Measurements from ENCODE around the gene TSPAN3. TPM values are rescaled to one million over a fixed set of nuclear protein-coding genes. Genes with fewer than 3 reads are reported as not detected.

The TSPAN3 gene
- total and polyA plus RNA-seq, 2 donors (not counting 1 experiment from before 2014, with no cell fraction given), result 109 to 130 TPM

GRCh38 chr15:77091097-77091496, 20.2 kb upstream of the TSPAN3 start:
- CTCF ChIA-PET, result no interaction called here
- Histone ChIP-seq H3K4me3 (ENCODE audit: control extremely low read depth in 1 of 5, extremely low read depth in 1 of 5, insufficient read depth in 1 of 5, low read depth in 2 of 5, low read length in 4 of 5) (no peak overlapping the region), H3K36me3 (replicated peaks in 1 of 2; ENCODE audit: control extremely low read depth in 1 of 2, control insufficient read depth in 1 of 2, extremely low read depth in 1 of 2, insufficient read depth in 2 of 2, low read length in 1 of 2) (no peaks in the 10 kb centered on the region), H3K27me3 (replicated peaks in 1 of 4; ENCODE audit: control extremely low read depth in 1 of 4, control insufficient read depth in 3 of 4, insufficient read depth in 4 of 4, low read length in 3 of 4) (no peaks in the 10 kb centered on the region), H3K79me2 (ENCODE audit: control insufficient read depth, insufficient read depth, low read length) (no peaks in the 10 kb centered on the region), H4K20me1 (ENCODE audit: control insufficient read depth, insufficient read depth, low read length, poor library complexity, severe bottlenecking) (no peaks in the 10 kb centered on the region), H3K4me2 (replicated peaks; ENCODE audit: low read depth, low read length, poor library complexity, severe bottlenecking) (no peak overlapping the region), H3K9me3 (ENCODE audit: control extremely low read depth in 1 of 3, control insufficient read depth in 2 of 3, insufficient read depth in 1 of 3, low read length in 2 of 3) (no peaks in the 10 kb centered on the region), H3K4me1 (ENCODE audit: control insufficient read depth in 2 of 2, insufficient read depth in 2 of 2, low read length in 2 of 2) (peaks cover 4 to 8% of the 10 kb centered on the region in 2 donors), H2AFZ (ENCODE audit: insufficient read depth, low read depth, low read length, poor library complexity, severe bottlenecking) (no peak overlapping the region), H3K27ac (ENCODE audit: low read length in 2 of 2) (no peak overlapping the region), H3K9ac (ENCODE audit: low read length) (no peak overlapping the region)
- 100% methylated on average over 2 of the region's 2 CpGs for WGBS (ENCODE audit: insufficient coverage)
- TF ChIP-seq EZH2 (IDR thresholded peaks at IDR 0.05; ENCODE audit: borderline replicate concordance, insufficient read depth, low read depth, low read length, poor library complexity, severe bottlenecking) (no peak), CTCF (IDR thresholded peaks at IDR 0.05) (no peak)
- ATAC-seq (ENCODE audit: low read depth) (no peak), DNase-seq (no peak)
- no peaks in the 10 kb centered on the region for H3K27me3 Mint-ChIP-seq
- no peak overlapping the region for H3K4me3 Mint-ChIP-seq
- no peaks in the 10 kb centered on the region for H3K9me3 Mint-ChIP-seq (ENCODE audit: insufficient read depth)
- POLR2A ChIA-PET, result no interaction called here
- intact Hi-C loops (cut with micrococcal nuclease), result no loop called here
- H3K27ac Mint-ChIP-seq, result no peak overlapping the region
- H3K4me1 Mint-ChIP-seq, result peaks cover 3% of the 10 kb centered on the region

- Histone ChIP-seq H2AFZ (ENCODE audit: insufficient read depth, low read depth, low read length, poor library complexity, severe bottlenecking) (no peak overlapping the region), H3K4me1 (ENCODE audit: control insufficient read depth in 2 of 2, insufficient read depth in 2 of 2, low read length in 2 of 2) (peaks cover 40 to 46% of the 10 kb centered on the region in 2 donors), H3K36me3 (replicated peaks in 1 of 2; ENCODE audit: control extremely low read depth in 1 of 2, control insufficient read depth in 1 of 2, extremely low read depth in 1 of 2, insufficient read depth in 2 of 2, low read length in 1 of 2) (no peaks in the 10 kb centered on the region), H3K9me3 (ENCODE audit: control extremely low read depth in 1 of 3, control insufficient read depth in 2 of 3, insufficient read depth in 1 of 3, low read length in 2 of 3) (no peaks in the 10 kb centered on the region), H3K79me2 (ENCODE audit: control insufficient read depth, insufficient read depth, low read length) (no peaks in the 10 kb centered on the region), H3K27ac (ENCODE audit: low read length in 2 of 2) (no peak overlapping the region), H3K4me3 (ENCODE audit: control extremely low read depth in 1 of 5, extremely low read depth in 1 of 5, insufficient read depth in 1 of 5, low read depth in 2 of 5, low read length in 4 of 5) (no peak overlapping the region), H3K4me2 (replicated peaks; ENCODE audit: low read depth, low read length, poor library complexity, severe bottlenecking) (no peak overlapping the region), H4K20me1 (ENCODE audit: control insufficient read depth, insufficient read depth, low read length, poor library complexity, severe bottlenecking) (no peaks in the 10 kb centered on the region), H3K27me3 (replicated peaks in 1 of 4; ENCODE audit: control extremely low read depth in 1 of 4, control insufficient read depth in 3 of 4, insufficient read depth in 4 of 4, low read length in 3 of 4) (no peaks in the 10 kb centered on the region), H3K9ac (ENCODE audit: low read length) (no peak overlapping the region)
- H3K27me3 Mint-ChIP-seq, result no peaks in the 10 kb centered on the region
- POLR2A ChIA-PET, result interaction anchor here (0.7 kb wide), 1 partner anchor 1064 kb away, joined by 4 read pairs; no protein-coding TSS in a partner anchor
- no peak overlapping the region for H3K27ac Mint-ChIP-seq
- CTCF ChIA-PET, result no interaction called here
- ATAC-seq (ENCODE audit: low read depth) (no peak), DNase-seq (no peak)
- no peaks in the 10 kb centered on the region for H3K9me3 Mint-ChIP-seq (ENCODE audit: insufficient read depth)
- TF ChIP-seq EZH2 (IDR thresholded peaks at IDR 0.05; ENCODE audit: borderline replicate concordance, insufficient read depth, low read depth, low read length, poor library complexity, severe bottlenecking) (no peak), CTCF (IDR thresholded peaks at IDR 0.05) (no peak)
- intact Hi-C loops (cut with micrococcal nuclease), result no loop called here
- 100% methylated on average over 1 of the region's 2 CpGs for WGBS (ENCODE audit: insufficient coverage)
- no peak overlapping the region for H3K4me3 Mint-ChIP-seq
- H3K4me1 Mint-ChIP-seq, result peaks cover 40% of the 10 kb centered on the region
Measured at GRCh38 chr15:77087213-77087612, 16.3 kb upstream of the TSPAN3 start.

Measured in B cell (primary cell).